NCI-H748 (cell line): ENCODE data around the gene GNAZ.

ENCODE experiments used
- DNase-seq: peaks from one replicate; lab custom pipeline; 2025; ENCODE audit not compliant: unreplicated experiment; lab: John Stamatoyannopoulos, UW

Gene GNAZ

DNA sequence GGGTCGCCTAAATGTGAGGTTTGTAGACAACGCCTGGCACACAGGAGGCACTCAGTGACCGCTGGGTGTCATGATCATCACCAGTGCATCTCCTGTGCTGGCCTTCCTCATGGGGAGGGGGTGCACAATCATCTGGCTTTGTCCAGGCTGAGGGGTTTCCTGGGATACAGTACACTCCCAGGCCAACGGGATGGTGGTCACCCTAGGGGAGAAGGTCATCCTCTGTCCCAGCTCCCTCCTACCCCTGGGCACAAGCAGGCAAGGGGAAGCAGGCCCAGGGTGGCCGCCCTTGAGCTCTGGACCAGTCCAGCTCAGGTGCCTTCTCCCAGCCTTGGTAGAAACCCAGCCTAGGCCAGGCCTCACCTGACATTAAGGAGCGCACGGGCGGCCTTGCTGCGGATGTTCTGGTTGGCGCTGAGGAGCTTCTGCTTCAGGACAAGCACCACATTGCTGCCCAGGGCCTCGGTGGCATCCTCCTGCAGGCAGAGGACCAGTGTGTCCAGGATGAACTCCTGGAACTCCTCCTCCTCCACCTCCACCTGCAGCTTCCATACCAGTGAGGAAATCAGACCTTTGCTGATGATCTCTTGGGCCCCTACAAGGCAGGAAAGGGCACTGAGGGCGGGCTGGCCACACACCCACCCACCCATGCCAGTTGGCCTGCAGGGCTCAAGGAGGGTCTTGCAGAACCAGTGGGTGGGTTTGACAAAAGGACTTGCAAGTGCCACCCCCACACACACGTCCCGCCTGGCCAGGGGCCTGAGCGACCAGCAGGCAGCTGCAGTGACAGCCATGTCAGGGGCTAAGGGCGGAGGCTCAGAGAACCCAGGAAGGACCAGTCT lies 6.6 kb upstream of the GNAZ start:
- no peak for DNase-seq

GRCh38 chr22:23064381-23065068 lies 5.8 kb upstream of the GNAZ start:
- DNase-seq = no peak

GRCh38 chr22:23065069-23065451 lies 5.3 kb upstream of the GNAZ start:
- DNase-seq = no peak

- DNase-seq = no peak
Measured at GRCh38 chr22:23065495-23066122, 4.7 kb upstream of the GNAZ start.

GRCh38 chr22:23066200-23067022 lies 3.9 kb upstream of the GNAZ start:
- no peak for DNase-seq

- no peak for DNase-seq
Measured at GRCh38 chr22:23067023-23067650, 3.2 kb upstream of the GNAZ start.

- no peak for DNase-seq
Measured at GRCh38 chr22:23067691-23068090, 2.6 kb upstream of the GNAZ start.

DNA sequence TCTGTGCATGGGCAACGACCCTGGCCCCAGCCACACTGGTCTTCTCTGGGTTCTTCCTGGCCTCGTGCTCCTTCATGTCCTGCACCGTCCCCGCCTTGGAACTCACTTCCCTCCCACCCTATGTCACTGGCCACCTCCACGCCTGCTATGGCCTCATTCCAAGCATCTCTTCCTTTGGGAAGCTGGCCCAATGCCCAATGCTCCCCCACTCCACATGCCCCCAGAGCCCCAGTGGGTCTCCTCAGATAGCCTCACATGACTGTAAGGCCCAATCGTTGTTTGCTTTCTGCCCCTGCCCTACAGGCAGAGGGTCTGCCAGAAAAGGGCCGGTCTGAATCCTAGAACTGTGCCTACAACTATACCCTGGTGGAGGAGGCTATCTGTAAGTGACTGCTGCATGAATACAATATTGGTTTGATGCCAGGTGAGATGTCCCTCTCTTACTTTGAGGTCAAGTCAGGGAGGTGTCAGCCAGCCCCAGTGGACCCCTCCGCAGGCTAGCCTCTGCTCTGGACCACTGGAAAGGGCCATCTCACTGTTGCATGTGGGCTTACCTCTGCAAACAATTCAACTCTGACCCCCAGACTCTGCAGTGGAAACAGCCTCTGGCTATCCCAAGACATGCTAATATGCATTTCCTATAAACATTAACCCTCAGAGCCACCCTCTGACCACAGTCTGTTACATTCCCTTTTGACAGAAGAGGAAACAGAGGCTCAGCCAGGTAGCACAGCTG lies 2.1 kb upstream of the GNAZ start:
- no peak for DNase-seq

DNA sequence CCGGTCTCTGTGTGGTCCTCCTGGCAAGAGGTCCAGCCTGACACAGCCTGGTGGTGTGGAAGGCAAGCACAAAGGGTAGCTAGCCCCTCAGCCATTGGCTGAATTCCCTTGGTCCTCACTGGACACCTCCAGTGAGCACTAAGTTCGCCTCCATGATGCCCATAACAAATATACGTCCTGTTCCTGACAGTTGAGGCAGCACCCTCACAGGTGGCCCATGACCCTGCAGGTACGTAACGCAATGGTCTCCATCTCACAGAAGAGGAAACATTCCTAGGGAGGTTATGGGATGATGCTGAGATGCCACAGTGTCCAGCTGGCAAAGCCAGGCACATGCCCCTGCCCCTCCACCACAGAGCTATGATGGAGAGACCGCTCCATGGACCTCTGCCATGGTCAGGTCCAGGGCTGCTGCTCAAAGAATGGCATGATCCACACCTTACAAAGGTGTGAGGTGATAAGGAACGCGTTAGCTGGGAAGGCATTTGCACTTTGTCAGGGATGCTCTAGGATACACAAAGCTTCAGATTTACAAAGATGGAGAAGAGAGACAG lies 1.4 kb upstream of the GNAZ start:
- no peak for DNase-seq

DNA sequence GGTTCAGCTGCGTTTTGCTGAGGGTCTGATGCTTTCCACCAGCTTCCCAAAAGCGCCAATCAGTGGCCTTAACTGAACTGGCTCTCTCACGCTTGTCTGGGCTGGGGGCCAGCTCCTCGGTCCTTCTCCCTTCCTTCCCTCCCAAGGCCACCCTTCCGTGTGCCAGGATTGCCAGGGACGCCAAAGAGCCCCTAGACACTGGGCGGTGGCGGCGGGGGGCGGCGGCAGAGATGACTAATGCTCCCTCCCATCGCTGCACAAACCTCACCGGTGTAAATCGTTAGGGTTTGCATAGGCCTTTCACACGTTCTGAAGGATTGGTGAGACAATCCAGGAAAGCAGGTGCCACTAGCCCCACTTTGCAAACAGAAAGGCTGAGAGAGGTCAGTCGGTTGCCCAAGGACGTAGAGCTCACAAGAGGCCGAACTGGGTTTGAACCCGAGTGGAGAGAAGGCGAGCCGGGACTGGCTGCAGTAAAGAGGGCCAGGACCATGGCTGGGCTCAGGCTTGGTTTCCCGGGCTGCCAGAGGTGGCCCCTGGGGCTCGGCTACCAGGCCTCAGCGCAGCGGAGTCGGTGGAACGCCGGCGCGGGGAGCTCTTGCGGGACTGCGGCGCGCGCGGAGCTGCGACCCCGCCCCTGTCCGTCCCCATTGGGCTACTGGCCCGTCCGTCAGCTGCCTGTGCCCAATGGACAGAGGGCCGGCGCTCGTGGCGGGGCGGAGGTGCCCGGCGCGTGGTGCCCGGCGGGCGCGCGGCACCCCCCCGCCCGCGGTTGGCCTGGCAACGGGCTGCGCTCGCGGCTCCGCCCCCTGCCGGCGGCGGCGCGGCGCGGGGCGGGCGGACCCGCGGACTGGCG lies 589 bp upstream of the GNAZ start:
- DNase-seq = peak; percentile 91

GRCh38 chr22:23071230-23072076 lies 1.1 kb downstream of the GNAZ start:
- peak; percentile 36 for DNase-seq

GRCh38 chr22:23072077-23072910 lies 2.0 kb downstream of the GNAZ start:
- no peak for DNase-seq

GRCh38 chr22:23072911-23073491 lies 2.7 kb downstream of the GNAZ start:
- no peak for DNase-seq

- DNase-seq = no peak
Measured at GRCh38 chr22:23073526-23074229, 3.4 kb downstream of the GNAZ start.

- no peak for DNase-seq
Measured at GRCh38 chr22:23074451-23074850, 4.1 kb downstream of the GNAZ start.

- no peak for DNase-seq
Measured at GRCh38 chr22:23075050-23075449, 4.7 kb downstream of the GNAZ start.
